RCC 7860 (cell line): Measurements from ENCODE around the gene TRIP10.

ENCODE experiments used
- DNase-seq: peaks from one replicate; pipeline ENCODE4 v3.0.0-alpha.2; 2015; ENCODE audit warnings: low spot score
- FAIRE-seq: peaks from 2 replicates; lab custom pipeline; 2012; peaks lifted over from hg19 to GRCh38; lab: Jason Lieb, UNC

Gene TRIP10

DNA sequence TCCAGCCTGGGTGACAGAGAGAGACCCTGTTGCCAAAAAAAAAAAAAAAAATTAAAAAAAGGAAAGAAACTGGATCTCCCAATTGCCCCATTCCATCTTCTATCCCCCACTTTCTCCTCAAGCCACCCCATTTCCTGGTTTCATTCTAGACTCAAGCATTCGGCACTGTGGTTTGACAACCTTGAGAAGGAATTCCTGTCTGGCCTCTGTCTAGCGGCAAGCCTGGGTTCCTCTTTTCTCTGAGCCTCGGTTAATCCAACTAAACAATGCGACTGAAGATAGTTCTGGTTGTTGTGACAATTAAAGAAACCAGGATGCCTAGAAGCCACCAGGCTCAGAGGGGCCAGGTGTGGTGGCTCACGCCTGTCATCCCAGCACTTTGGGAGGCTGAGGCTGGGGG lies 15.7 kb upstream of the TRIP10 start:
- DNase-seq (no peak), FAIRE-seq (no peak)

- FAIRE-seq (no peak), DNase-seq (no peak)
These were observed 14.6 kb upstream of the TRIP10 start for GRCh38 chr19:6724631-6725492.

- FAIRE-seq (peak; percentile 59), DNase-seq (peak; percentile 42)
These were observed 13.8 kb upstream of the TRIP10 start for GRCh38 chr19:6725513-6726231.

DNA sequence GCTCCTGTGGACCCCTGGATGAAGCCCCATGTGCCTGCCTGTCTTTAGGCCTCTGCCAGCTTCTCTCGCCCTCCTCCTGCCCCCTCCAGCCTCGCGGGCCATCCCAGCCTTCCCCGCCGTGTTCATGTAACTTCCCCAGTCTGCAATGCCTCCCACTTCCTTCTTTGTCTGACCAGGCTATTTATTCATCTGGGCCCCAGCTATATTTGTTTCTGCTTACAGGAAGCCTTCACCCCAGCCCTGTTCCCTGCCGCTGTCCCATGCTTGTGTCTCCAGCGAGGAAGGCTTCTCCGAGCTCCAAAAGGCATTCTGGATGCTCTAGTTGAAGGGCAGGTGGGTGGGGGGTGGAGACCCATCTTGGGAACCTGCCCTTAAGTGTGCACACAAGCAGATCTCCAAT lies 11.1 kb upstream of the TRIP10 start:
- FAIRE-seq (no peak), DNase-seq (no peak)

DNA sequence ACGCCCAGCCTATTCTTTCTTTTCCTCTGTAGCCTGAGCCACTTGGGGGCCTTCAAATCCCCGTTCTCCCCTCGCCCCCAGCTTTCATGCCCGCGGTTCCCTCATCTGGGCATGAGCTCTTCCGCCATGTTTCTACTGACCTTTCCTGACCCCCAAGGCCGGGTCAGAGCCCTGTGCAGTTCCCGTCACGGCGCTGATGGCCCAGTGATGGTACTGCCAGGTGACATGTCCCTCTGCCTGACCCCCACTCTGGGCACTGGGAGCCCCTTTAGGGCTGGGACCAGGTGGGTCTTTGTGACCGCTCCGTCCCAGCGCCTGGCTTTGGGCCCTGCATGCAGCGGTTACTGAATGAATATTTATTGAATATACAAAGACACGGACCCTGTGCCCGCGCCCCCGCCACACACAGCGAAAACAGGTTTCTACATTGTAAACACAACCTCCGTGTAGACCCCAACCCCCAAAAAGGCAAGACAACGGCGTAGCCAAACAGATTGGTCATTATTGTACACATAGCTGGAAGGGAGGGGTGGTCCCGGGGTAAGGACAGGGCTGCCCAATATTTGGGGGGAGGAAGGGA lies 9.8 kb upstream of the TRIP10 start:
- FAIRE-seq (no peak), DNase-seq (no peak)

DNA sequence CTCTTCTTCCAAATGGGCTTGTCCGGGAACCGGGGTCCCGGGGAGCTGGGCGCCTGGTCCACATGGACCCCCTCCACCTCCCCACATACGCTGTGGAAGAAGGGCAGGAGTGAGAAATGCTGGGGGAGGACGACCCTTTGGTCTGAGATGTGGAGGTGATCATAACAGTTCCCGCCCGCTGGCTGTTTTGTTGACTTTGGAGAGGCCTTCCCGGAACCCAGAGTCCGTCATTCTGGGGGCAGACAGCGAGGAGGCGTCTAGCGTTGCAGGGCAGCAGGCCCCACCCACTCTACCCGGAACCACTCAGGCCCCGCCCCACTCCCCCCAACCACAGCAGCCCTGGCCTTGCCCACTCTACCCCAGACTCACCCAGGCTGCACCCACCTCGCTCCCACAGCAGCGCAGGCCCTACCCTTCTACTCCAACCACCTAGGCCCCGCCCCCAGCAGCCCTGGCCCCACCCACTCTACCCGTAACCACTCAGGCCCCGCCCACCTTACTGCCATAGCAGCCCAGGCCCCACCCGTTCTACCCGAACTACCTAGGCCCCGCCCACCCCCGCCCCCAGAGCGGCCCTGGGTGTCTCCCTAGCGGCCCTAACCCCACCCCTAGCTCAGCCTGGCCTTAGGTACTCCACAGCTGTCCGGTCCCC lies 9.2 kb upstream of the TRIP10 start:
- FAIRE-seq, result no peak
- no peak for DNase-seq

- DNase-seq, result no peak
- no peak for FAIRE-seq
These were observed 8.4 kb upstream of the TRIP10 start for GRCh38 chr19:6730941-6731670.

- no peak for DNase-seq
- FAIRE-seq, result no peak
These were observed 7.7 kb upstream of the TRIP10 start for GRCh38 chr19:6731822-6732221.

DNA sequence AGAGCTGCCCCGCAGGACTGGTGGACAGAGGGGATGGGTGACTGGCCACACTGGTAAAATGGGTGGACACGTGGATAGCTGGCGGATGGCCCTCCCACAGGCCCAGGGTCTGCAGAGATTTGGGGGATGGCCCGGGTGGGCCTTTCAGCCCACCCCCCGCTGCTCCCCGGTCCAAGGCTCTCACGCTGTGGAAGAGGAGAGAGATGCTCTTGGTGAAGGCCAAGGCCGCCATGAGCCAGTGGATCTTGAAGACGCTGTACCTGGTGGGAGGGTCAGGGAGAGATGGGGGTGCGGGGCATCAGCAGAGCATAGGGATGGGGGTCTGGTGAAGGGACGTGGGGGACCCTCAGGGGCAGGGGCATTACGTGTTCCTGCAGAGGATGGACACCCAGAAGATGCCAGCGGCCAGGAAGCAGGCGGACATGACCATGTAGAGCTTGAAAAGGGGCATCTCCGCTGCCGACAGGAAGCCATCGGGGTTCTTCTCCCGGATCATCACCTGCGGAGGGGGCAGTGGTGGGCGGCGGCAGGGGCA lies 6.6 kb upstream of the TRIP10 start:
- DNase-seq (no peak), FAIRE-seq (no peak)

DNA sequence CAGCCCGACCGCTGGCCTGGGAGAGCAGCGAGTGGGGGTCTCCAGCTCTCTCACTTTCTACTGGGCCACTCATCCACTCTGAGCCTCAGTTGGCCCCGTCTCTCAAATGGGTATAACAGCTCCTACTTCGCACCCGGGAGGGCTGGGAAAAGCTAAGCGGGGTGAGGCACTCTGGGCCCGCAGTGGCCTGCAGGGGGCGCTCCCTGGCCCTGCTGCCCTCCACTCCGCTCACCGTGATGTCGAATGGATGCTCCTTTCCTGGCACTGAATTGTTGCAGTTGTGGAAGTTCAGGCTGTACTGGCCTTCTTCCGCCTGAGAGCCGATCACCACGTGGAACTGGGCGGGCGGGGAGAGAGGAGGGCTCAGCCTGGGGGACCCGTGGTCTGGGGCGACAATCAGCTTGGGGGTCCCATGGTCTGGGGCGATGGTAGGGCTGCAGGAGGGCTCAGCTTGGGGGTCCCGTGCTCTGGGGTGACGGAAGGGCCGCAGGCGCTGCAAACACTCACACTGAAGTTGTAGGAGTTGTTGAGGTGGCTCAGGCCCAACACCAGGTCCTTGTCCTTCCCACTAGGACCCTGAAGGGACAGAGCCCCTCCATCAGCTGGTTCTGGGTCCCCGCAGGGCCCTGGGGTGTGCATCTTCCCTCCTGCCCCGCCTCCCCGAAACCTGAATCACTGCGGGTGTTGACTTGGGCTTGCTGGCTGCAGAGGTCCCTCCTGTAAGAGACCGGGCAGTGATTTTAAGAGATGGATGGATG lies 6.0 kb upstream of the TRIP10 start:
- FAIRE-seq (no peak), DNase-seq (no peak)

- DNase-seq, result no peak
- FAIRE-seq, result no peak
These were observed 5.3 kb upstream of the TRIP10 start for GRCh38 chr19:6734096-6734696.

DNA sequence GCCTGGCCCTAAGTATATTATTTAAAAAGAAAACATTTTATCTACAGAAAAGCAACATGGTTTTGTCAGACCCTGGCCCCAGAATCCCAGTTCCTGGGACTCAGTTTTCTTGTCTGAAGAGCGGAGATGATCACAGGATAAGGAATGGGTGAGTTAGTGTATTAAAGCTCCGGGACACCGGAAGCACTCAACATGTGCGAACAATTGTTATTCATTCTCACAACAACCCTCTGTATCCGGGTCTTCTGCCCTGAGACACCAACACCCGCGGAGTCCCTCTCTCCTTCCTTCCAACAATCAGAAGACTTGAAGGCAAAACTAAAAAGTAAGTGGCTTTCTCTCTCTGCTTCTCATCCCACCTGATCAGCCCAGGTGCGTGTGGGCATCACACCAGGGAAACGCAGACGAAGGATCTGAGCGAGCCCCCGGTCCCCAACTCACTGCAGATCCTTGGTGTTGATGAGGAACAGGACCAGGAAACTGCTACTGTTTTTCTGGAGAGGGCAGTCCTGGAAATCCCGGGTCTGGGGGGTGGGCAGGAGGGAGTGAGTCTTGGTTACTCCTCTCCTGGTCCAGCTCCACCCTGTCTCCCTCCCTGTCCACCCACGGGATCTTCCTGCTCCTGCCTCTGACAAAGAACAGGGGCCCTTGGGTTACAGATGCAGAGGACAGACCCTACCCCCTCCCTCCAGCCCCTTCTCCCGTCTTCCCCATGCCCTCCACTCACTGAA lies 4.1 kb upstream of the TRIP10 start:
- no peak for FAIRE-seq
- DNase-seq, result no peak

- DNase-seq, result peak; percentile 81
- FAIRE-seq, result peak; percentile 57
These were observed 3.1 kb upstream of the TRIP10 start for GRCh38 chr19:6736169-6736916.

DNA sequence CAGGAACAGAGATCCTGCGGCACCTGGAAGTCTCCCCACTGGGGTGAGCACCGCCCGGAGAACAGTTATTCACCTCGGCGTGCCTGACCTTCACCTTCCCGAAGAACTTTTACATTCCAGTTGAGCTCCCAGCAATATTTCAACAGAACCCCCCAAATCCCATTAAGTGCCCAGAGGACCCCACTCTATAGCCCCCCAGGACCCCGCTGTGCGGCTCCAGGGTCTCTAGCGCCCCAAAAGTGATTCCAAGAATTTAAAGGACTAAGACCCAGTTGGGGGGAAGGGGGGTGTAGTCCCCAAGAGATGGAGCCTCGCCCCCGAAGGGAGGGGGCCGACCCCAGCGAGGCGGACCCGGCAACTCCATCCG lies 2.6 kb upstream of the TRIP10 start:
- DNase-seq, result no peak
- FAIRE-seq, result no peak

DNA sequence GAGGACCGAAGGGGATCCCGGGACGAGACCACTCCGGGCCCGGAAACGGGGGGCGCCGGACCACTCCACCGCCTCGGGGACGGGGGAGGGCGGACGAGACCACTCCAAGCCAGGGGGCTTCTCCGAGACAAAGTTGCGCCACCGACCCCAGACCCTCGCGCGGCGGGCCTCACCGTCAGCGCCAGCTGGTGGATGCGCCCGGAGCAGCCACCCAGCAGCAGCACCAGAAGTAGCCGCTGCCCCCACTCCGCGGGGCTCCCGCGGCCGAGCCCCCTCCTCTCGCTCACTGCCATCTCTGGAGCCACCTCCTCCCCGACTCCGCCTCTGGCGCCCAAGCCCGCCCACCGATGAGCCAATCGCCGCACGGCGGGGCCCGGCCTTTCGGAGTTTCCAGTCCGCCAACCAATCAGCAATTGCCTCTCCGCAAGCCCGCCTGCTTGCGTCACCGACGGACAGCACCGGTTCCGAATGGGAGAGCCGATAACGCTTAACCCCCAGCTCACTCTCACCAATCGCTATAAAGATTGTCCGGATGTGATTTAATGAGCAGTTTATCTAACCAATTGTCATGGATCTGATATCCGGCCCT lies 2.1 kb upstream of the TRIP10 start, which contains the start of gene GPR108:
Gene GPR108, minus strand, starts transcription at position 297 of the 589 bp plus-strand sequence. Its CDS starts 4 bp downstream, at position 293.
- DNase-seq, result peak; percentile 100
- peak; percentile 98 for FAIRE-seq

DNA sequence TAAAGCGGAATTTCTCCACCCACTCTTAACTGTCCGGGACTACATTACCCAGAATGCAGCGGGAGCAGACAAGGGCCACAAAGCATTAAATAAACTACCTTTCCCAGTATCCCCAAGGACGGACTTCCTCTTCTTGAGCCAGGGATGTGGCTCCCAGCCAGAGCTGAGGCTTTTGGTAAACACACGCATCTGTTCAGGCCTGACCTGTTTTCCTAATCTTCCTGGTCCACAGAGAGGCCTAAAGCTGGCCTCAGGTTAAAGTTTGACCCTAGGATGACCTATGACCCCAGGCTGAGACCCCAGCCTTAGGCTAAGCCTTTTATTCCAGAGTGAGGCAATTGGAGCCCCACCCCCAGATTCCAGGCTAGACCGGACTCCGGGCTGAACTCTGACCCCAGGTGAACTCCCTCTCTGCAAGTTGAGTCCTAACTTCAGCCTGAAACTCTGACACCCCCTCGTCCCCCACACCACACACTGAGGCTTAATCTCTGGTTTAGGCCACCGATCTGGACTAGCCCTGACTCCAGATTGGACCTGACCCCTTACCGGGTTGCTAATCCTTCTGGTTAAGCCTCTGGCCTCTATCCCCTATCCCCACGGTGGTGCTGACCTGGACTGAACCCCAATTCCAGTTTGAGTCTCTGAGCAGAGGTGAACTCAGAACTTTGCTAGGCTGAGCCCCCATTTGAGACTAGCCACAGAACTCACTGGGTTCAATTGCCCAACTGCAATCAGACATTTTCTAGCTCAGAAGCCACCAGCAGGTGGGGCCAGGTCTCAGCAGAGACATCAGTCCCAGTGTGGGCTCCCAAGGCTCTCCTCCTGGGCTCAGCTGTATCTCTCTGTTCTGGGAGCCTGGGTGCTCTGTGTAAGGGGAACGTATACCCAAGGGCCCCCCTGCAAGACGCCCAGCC lies 1.4 kb upstream of the TRIP10 start:
- DNase-seq (peak; percentile 77), FAIRE-seq (no peak)
